GM12878 (cell line): ENCODE results near the gene BEST2. TPM values are rescaled to one million over a fixed set of nuclear protein-coding genes. Genes with fewer than 3 reads are reported as not detected.

Experiments used
- BRCA1 ChIP-seq: IDR thresholded peaks from 2 replicates; pipeline ENCODE4 v1.6.1; 2011; ENCODE audit warnings: low read depth, low read length, improper control_type of control experiment
- CBFB ChIP-seq: IDR thresholded peaks from 2 replicates; pipeline ENCODE4 v1.6.1; 2016; ENCODE audit warnings: antibody characterized with exemption, low read depth
- CBX3 ChIP-seq: fragments of 200-600 bp; sonication (generic); IDR thresholded peaks from 2 replicates; pipeline ENCODE4 v1.6.1; 2016; ENCODE audit warnings: low read depth, borderline replicate concordance
- E2F4 ChIP-seq: IDR thresholded peaks from 2 replicates; pipeline ENCODE4 v1.6.1; 2012; ENCODE audit warnings: low read depth, low read length, improper control_type of control experiment
- HSF1 ChIP-seq: fragments of 150-350 bp; IDR thresholded peaks from 2 replicates; pipeline ENCODE4 v1.6.1; 2014; ENCODE audit warnings: mild to moderate bottlenecking, low read depth, low read length
- JUND ChIP-seq: IDR thresholded peaks from 2 replicates; pipeline ENCODE4 v1.6.1; 2012; ENCODE audit warnings: low read depth, mild to moderate bottlenecking, low read length, improper control_type of control experiment, moderate library complexity
- KAT2A ChIP-seq: conservative IDR thresholded peaks from 2 replicates; pipeline ENCODE4 v1.6.1; 2011; ENCODE audit warnings: low read depth, low read length; ENCODE audit not compliant: control insufficient read depth
- NFYA ChIP-seq: IDR thresholded peaks from 2 replicates; pipeline ENCODE4 v1.6.1; 2011; ENCODE audit warnings: low read depth, mild to moderate bottlenecking, low read length, improper control_type of control experiment, borderline replicate concordance
- POU2F2 ChIP-seq: IDR thresholded peaks from 3 replicates; pipeline ENCODE4 v1.6.1; 2011; ENCODE audit warnings: low read depth, mild to moderate bottlenecking, low read length, borderline replicate concordance
- RAD21 ChIP-seq: IDR thresholded peaks from 2 replicates; pipeline ENCODE4 v1.6.1; 2011; ENCODE audit warnings: mild to moderate bottlenecking, low read depth, low read length, moderate library complexity; ENCODE audit not compliant: insufficient read depth
- SRF ChIP-seq, 2 experiments: IDR thresholded peaks; 2 replicates each; pipeline ENCODE4 v1.6.1; 2011; ENCODE audit warnings: low read depth in 2 of 2, low read length in 2 of 2, mild to moderate bottlenecking in 1 of 2, moderate library complexity in 1 of 2
- SUPT20H ChIP-seq: IDR thresholded peaks from 2 replicates; pipeline ENCODE4 v1.6.1; 2011; ENCODE audit warnings: low read depth, mild to moderate bottlenecking, low read length, moderate library complexity, borderline replicate concordance; ENCODE audit not compliant: control insufficient read depth
- TCF3 ChIP-seq: IDR thresholded peaks from 2 replicates; pipeline ENCODE4 v1.6.1; 2012; ENCODE audit warnings: low read depth, mild to moderate bottlenecking, low read length, borderline replicate concordance; ENCODE audit not compliant: insufficient read depth
- polyA plus RNA-seq, 11 experiments: library from polyadenylated mRNA; depleted of rRNA in 4 of 11; unstranded in 6 of 11; stranded (reverse) in 5 of 11; fragments of >200 nt; fragmentation: Nextera tagmentation in 4 of 11; fragmentation: Illumina TruSeq in 1 of 11; extraction: Ambion mirVana in 4 of 11; extraction: Trizol in 1 of 11; gene quantifications; 1 replicate in 1 of 11; 2 replicates in 10 of 11; pipeline versions ENCODE4 v1.2.1 to v1.2.3, GENCODE V29; 2011 to 2016; ENCODE audit warnings: inconsistent platforms in 2 of 11, missing spikeins in 2 of 11, low read depth in 1 of 11
- total RNA-seq, 4 experiments: library from RNA; depleted of rRNA in 3 of 4; stranded (reverse); fragments of >200 nt in 3 of 4; fragmentation: Illumina TruSeq in 1 of 4; extraction: Trizol in 1 of 4; gene quantifications; 2 replicates each; pipeline versions ENCODE4 v1.2.1 to v1.2.3, GENCODE V29; 2013 to 2021
- TF ChIP-seq, protein P1 (sequence below): fragments of 450-650 bp; IDR thresholded peaks from 2 replicates; pipeline ENCODE4 v1.6.1; 2016; ENCODE audit warnings: mild to moderate bottlenecking
- TF ChIP-seq, protein P2 (sequence below): IDR thresholded peaks from 2 replicates; pipeline ENCODE4 v1.6.1; 2012; ENCODE audit warnings: mild to moderate bottlenecking, low read depth, low read length
- TF ChIP-seq, protein P3 (sequence below): fragments of 450-650 bp; formaldehyde crosslinking; IDR thresholded peaks from 2 replicates; pipeline ENCODE4 v1.4.0; 2020; ENCODE audit warnings: mild to moderate bottlenecking, moderate library complexity

Gene BEST2
- total and polyA plus RNA-seq, 10 of the 15 experiments (the other 5 are each of a cell fraction or from before 2014, with no cell fraction given): not detected

DNA sequence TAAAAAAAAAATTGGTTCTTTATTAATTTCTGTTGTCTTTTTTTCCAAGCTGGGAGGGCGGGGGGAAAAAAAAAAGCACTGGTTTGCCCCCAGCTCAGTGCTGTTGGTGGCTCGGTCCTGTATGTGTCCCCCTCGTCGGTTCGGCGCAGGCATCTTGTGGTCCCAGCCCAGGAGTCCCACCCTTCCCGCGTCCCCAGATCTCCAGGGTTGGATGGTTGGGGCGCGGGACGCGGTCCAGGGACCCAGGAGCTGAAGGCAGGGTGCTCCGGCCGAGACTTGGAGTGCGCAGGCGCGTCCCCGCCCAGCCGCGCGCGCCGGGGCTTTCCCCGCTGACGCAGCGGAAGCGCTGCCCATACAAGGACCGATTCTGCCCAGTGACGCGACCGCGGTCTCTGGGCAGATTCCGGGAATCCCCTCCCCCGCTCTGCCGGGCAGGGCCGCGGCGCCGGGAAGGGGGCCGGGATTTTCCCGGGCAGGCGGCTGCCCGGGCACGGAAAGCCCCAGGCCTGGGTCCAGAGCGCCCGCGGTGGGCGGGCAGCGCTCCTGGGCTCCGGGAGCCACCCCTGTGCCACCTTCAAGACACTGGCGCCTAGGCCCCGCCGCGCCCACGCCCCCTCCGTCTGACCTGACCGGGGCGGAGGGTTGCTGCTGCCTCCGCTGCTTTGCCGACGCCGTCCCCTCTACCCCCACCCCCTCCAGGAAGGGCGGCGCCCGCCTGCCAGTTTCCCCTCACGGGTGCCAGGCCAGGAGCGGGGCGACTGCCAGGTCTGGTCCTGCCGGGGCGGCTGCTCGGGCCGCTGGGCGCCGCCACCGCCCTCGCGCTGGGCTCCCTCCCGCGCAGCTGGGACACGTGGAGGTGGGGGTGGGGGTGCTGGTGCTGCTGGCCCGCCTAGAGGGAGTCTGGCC, 42.0 kb downstream of the BEST2 start (continued):
- TF ChIP-seq, protein P1, sequence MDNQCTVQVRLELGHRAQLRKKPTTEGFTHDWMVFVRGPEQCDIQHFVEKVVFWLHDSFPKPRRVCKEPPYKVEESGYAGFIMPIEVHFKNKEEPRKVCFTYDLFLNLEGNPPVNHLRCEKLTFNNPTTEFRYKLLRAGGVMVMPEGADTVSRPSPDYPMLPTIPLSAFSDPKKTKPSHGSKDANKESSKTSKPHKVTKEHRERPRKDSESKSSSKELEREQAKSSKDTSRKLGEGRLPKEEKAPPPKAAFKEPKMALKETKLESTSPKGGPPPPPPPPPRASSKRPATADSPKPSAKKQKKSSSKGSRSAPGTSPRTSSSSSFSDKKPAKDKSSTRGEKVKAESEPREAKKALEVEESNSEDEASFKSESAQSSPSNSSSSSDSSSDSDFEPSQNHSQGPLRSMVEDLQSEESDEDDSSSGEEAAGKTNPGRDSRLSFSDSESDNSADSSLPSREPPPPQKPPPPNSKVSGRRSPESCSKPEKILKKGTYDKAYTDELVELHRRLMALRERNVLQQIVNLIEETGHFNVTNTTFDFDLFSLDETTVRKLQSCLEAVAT: peak; percentile 12
- TF ChIP-seq JUND (no peak), BRCA1 (0 out of 2 replicates have a peak, but pooled peaks have one; percentile 27), SUPT20H (no peak), HSF1 (no peak), POU2F2 (peak; percentile 95), CBX3 (no peak), TCF3 (peak; percentile 70; the same call in 1 of the 2 replicates), CBFB (peak; percentile 70; the same call in 1 of the 2 replicates), E2F4 (peak; percentile 53; the same call in 1 of the 2 replicates), KAT2A (no peak), RAD21 (no peak), SRF (IDR thresholded peaks at IDR 0.05; ENCODE audit: low read depth in 2 of 2, low read length in 2 of 2) (peak; percentile 100), NFYA (no peak)
- TF ChIP-seq, protein P2, sequence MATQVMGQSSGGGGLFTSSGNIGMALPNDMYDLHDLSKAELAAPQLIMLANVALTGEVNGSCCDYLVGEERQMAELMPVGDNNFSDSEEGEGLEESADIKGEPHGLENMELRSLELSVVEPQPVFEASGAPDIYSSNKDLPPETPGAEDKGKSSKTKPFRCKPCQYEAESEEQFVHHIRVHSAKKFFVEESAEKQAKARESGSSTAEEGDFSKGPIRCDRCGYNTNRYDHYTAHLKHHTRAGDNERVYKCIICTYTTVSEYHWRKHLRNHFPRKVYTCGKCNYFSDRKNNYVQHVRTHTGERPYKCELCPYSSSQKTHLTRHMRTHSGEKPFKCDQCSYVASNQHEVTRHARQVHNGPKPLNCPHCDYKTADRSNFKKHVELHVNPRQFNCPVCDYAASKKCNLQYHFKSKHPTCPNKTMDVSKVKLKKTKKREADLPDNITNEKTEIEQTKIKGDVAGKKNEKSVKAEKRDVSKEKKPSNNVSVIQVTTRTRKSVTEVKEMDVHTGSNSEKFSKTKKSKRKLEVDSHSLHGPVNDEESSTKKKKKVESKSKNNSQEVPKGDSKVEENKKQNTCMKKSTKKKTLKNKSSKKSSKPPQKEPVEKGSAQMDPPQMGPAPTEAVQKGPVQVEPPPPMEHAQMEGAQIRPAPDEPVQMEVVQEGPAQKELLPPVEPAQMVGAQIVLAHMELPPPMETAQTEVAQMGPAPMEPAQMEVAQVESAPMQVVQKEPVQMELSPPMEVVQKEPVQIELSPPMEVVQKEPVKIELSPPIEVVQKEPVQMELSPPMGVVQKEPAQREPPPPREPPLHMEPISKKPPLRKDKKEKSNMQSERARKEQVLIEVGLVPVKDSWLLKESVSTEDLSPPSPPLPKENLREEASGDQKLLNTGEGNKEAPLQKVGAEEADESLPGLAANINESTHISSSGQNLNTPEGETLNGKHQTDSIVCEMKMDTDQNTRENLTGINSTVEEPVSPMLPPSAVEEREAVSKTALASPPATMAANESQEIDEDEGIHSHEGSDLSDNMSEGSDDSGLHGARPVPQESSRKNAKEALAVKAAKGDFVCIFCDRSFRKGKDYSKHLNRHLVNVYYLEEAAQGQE: no peak
- TF ChIP-seq, protein P3, sequence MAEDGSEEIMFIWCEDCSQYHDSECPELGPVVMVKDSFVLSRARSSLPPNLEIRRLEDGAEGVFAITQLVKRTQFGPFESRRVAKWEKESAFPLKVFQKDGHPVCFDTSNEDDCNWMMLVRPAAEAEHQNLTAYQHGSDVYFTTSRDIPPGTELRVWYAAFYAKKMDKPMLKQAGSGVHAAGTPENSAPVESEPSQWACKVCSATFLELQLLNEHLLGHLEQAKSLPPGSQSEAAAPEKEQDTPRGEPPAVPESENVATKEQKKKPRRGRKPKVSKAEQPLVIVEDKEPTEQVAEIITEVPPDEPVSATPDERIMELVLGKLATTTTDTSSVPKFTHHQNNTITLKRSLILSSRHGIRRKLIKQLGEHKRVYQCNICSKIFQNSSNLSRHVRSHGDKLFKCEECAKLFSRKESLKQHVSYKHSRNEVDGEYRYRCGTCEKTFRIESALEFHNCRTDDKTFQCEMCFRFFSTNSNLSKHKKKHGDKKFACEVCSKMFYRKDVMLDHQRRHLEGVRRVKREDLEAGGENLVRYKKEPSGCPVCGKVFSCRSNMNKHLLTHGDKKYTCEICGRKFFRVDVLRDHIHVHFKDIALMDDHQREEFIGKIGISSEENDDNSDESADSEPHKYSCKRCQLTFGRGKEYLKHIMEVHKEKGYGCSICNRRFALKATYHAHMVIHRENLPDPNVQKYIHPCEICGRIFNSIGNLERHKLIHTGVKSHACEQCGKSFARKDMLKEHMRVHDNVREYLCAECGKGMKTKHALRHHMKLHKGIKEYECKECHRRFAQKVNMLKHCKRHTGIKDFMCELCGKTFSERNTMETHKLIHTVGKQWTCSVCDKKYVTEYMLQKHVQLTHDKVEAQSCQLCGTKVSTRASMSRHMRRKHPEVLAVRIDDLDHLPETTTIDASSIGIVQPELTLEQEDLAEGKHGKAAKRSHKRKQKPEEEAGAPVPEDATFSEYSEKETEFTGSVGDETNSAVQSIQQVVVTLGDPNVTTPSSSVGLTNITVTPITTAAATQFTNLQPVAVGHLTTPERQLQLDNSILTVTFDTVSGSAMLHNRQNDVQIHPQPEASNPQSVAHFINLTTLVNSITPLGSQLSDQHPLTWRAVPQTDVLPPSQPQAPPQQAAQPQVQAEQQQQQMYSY (CRISPR knock-in tag): peak; percentile 70; the same call in 1 of the 2 replicates
